ENCODE data around the gene ITGB3. TPM values are rescaled to one million over a fixed set of nuclear protein-coding genes. Genes with fewer than 3 reads are reported as not detected.

Gene ITGB3
- total and polyA plus RNA-seq, 2 of the 4 experiments (the other 2 are of a cell fraction): 9.8 to 17.6 TPM

DNA sequence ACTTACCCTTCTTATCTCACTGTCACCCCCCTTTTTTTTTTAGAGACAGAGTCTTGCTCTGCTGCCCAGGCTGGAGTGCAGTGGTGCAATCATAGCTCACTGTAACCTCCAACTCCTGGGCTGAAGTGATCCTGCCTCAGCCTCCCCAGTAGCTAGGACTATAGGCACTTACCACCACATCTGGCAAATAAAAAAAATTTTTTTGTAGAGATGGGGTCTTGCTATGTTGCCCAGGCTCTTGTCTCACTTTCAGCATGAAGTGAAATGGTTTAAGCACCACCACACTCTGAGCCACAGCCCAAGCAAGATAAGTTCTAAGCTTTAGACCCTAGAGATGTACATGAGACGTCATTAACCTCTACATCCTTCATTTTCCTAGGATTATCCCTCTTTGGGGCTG lies 35.7 kb downstream of the ITGB3 start:
- no peak overlapping the region for H3K18ac ChIP-seq (ENCODE audit: low read depth, low read length)
- no peak overlapping the region for H4K5ac ChIP-seq (ENCODE audit: low read depth, low read length)
- in situ Hi-C loops (cut with MboI; ENCODE audit: low sequenced_read_pairs) (no loop called here), dilution Hi-C loops (cut with HindIII; ENCODE audit: low sequenced_read_pairs, unreplicated experiment) (no loop called here), intact Hi-C loops (cut with micrococcal nuclease) (no loop called here)
- no peak overlapping the region for H2BK5ac ChIP-seq (ENCODE audit: low read depth, low read length, poor library complexity, severe bottlenecking)
- H4K20me1 ChIP-seq (ENCODE audit: insufficient read depth, low read length): no peaks in the 10 kb centered on the region
- WGBS, 2 experiments (ENCODE audit: extremely low coverage in 2 of 2, insufficient read length in 1 of 2): no CpG with 5 or more reads among the region's 1 CpG
- H2AK5ac ChIP-seq (ENCODE audit: low read depth, low read length): peak overlapping the region; percentile 96; the same call in 1 of the 2 replicates
- H4K8ac ChIP-seq (ENCODE audit: low read depth in 2 of 2, low read length in 2 of 2): peak overlapping the region in 1 of 2 experiments; percentile 71; a peak in 2 of 4 replicates
- peak overlapping the region; percentile 86; the same call in 1 of the 2 replicates for H3K4ac ChIP-seq (ENCODE audit: low read depth, low read length)
- H3K27me3 ChIP-seq (ENCODE audit: control insufficient read depth, insufficient read depth, low read length): no peaks in the 10 kb centered on the region
- no peak overlapping the region for H2BK15ac ChIP-seq (ENCODE audit: low read depth, low read length)
- POLR2A ChIA-PET (ENCODE audit: unreplicated experiment): no interaction called here
- H2BK20ac ChIP-seq (ENCODE audit: low read depth, low read length): no peak overlapping the region
- no TSS peak for BruUV-seq (replicated peaks)
- H2AK9ac ChIP-seq (replicated peaks; ENCODE audit: low read depth, low read length, poor library complexity): no peak overlapping the region
- H3K27ac ChIP-seq (ENCODE audit: insufficient read depth, low read length): no peak overlapping the region
- peak overlapping the region; percentile 64; the same call in 1 of the 2 replicates for H4K91ac ChIP-seq (ENCODE audit: insufficient read depth, low read depth, low read length)
- no peak overlapping the region for H3K23ac ChIP-seq (ENCODE audit: low read depth, low read length)
- no peak overlapping the region for H3K56ac ChIP-seq (ENCODE audit: extremely low read depth, insufficient read depth, low read length)
- 0 out of 4 replicates have a peak, but pooled peaks cover 0 to 7% of the 10 kb centered on the region in 2 experiments for H3K79me1 ChIP-seq (ENCODE audit: low read depth in 1 of 2, low read length in 2 of 2)
- H3K14ac ChIP-seq (replicated peaks; ENCODE audit: low read depth, low read length): no peak overlapping the region
- no peaks in the 10 kb centered on the region for H3K9me3 ChIP-seq (ENCODE audit: control insufficient read depth, insufficient read depth, low read length)
- no peak for DNase-seq
- no peak overlapping the region for H3K4me3 ChIP-seq (ENCODE audit: insufficient read depth, low read depth, low read length)
- H3K36me3 ChIP-seq (ENCODE audit: control insufficient read depth, insufficient read depth, low read length): peaks cover 55% of the 10 kb centered on the region
- CTCF ChIA-PET: no interaction called here
- no peak overlapping the region; the same call in 1 of the 2 replicates for H2BK120ac ChIP-seq (ENCODE audit: low read depth, low read length)
- no peak overlapping the region for H3K4me2 ChIP-seq (ENCODE audit: low read depth, low read length)
- no peak for ATAC-seq (ENCODE audit: low read depth)
- H3K9ac ChIP-seq (ENCODE audit: low read depth, low read length): no peak overlapping the region
- H3K4me1 ChIP-seq (ENCODE audit: control insufficient read depth, insufficient read depth, low read length): peaks cover 9% of the 10 kb centered on the region
- H3K9me1 ChIP-seq (ENCODE audit: insufficient read depth, low read length): peaks cover 12% of the 10 kb centered on the region
- H2AFZ ChIP-seq (replicated peaks; ENCODE audit: low read length, poor library complexity): no peak overlapping the region
- TF ChIP-seq CHD1 (IDR thresholded peaks at IDR 0.05; ENCODE audit: low read depth, low read length) (no peak), MAFK (IDR thresholded peaks at IDR 0.05; ENCODE audit: low read depth, low read length) (no peak), CTCF (conservative IDR thresholded peaks at IDR 0.05; ENCODE audit: low read depth, low read length) (no peak), CEBPB (IDR thresholded peaks at IDR 0.05; ENCODE audit: low read depth, low read length) (no peak), SMC3 (IDR thresholded peaks at IDR 0.05; ENCODE audit: low read depth, low read length) (no peak), MAZ (IDR thresholded peaks at IDR 0.05; ENCODE audit: borderline replicate concordance, low read depth, low read length) (no peak), RFX5 (IDR thresholded peaks at IDR 0.05; ENCODE audit: low read depth, low read length) (no peak), USF2 (IDR thresholded peaks at IDR 0.05; ENCODE audit: low read depth, low read length) (no peak), POLR2A (IDR thresholded peaks at IDR 0.05; ENCODE audit: low read depth, low read length) (no peak), ELK1 (IDR thresholded peaks at IDR 0.05; ENCODE audit: borderline replicate concordance, low read depth, low read length) (no peak), BHLHE40 (IDR thresholded peaks at IDR 0.05; ENCODE audit: low read depth, low read length) (no peak), RAD21 (IDR thresholded peaks at IDR 0.05; ENCODE audit: low read length) (no peak), RCOR1 (IDR thresholded peaks at IDR 0.05; ENCODE audit: insufficient replicate concordance, low read length) (no peak), NFE2L2 (IDR thresholded peaks at IDR 0.05; ENCODE audit: low read depth, low read length) (no peak)
